Measurements from ENCODE around the gene SCAPER.
"Not testable (repeated sequence)": the region's sequence is repeated elsewhere in the genome, so short reads cannot be mapped to it uniquely, and the experiment has no call there.

The SCAPER gene

DNA sequence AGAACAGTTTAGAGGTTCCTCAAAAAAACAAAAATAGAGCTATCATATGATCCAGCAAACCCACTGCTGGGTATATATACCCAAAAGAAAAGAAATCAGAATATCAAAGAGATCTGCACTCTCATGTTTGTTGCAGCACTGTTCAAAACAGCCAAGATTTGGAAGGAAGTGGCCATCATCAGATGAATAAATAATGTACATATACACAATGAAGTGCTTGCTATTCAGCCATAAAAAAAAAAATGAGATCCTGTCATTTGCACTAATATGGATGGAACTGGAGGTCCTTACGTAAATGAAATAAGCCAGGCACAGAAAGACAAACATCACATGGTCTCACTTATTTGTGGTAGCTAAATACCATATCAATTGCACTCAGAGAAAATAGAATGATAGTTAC, 58.4 kb downstream of the SCAPER start:
- no peak for DNase-seq

- no peak for DNase-seq
These were observed 61.0 kb downstream of the SCAPER start for GRCh38 chr15:76844096-76844495.

DNA sequence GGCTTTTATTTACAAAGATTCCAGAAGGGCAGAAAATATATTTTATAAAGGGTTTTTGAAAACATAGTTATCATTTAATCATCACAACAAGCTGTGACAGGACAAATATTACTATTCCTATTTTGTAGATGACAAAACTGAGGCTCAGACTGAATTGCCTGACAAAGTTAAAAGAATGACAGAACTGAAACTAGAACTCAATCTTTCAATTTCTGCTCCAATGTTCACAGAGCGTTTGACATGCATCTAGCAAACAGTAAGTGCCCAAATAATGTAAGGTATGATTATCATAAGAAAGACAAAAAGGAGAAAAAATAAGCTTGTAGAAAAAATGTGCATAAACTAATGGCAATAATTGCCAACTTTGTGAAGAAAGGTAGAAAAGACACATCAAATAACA, 61.9 kb downstream of the SCAPER start:
- no peak for DNase-seq

- no peak for DNase-seq
These were observed 64.2 kb downstream of the SCAPER start for GRCh38 chr15:76840830-76841460.

GRCh38 chr15:76839173-76839572, 66.0 kb downstream of the SCAPER start:
- DNase-seq = no peak

DNA sequence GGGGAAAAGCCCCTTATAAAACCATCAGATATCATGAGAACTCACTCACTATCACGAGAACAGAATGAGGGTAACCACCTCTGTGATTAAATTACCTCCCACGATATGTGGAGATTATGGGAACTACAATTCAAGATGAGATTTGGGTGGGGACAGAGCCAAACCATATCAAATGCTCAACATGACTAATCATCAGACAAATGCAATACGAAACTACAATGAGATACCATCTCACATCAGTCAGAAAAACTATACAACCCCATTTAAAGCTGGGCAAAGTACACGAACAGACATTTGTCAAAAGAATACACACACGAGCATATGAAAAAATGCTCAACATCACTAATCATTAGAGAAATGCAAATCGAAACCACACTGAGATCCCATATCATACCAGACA, 67.7 kb downstream of the SCAPER start:
- no peak for DNase-seq

DNA sequence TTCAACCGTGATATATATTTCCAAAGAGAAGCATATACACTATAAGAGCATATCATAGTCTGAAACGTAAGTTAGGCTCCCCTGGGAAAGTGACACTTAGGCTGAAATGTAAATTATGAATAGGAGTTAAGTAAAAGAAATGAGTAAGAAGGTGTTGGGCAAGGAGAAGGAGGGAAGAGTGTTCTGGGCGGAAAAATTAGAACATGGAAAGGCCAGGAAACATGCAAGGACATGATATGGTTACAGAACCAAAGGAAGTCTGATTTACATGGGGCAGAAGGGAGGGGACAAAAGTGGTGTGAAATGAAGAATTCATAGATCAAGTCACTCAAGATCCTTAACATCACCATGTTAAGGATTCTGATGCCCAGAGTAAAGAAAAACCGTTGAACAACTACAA, 75.2 kb downstream of the SCAPER start:
- no peak for DNase-seq

DNA sequence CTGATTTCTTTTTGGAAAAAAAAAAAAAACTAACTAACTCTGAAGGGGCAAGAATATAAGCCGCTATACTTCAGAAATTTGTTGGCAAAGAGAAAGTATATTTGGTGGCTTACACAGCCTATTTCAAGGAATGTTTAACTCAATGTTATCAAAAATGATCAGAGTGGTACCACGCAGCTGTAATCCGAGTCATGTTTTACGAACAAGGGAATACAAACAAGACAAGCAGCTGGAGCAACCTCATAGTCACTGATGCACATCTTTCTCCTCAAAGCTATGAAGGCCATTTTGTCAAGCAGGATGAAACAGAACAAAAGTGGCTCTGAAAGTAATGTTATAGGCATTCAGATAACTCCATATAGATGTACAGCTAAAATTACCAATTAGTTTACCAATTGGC, 81.2 kb downstream of the SCAPER start:
- no peak for DNase-seq

- DNase-seq = no peak
These were observed 81.8 kb downstream of the SCAPER start for GRCh38 chr15:76823303-76823702.

GRCh38 chr15:76818926-76819325, 86.2 kb downstream of the SCAPER start:
- not testable (repeated sequence) for DNase-seq

GRCh38 chr15:76815421-76815820, 89.7 kb downstream of the SCAPER start:
- no peak for DNase-seq

DNA sequence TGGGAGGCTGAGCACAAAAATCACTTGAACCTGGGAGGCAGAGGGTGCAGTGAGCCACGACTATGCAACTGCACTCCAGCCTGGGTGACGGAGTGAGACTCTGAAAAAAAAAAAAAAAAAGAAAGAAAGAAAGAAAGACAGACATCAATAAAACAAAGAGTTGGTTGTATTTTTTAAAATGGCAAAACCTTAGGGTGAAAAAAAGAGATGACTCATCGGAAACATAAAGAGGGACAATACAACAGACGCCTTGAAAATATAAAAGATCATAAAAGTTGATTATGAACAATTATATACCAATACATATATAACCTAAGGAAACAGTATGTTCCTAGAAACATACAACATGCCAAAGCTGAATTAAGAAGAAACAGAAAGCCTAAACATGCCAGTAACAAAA, 92.8 kb downstream of the SCAPER start:
- DNase-seq = no peak

DNA sequence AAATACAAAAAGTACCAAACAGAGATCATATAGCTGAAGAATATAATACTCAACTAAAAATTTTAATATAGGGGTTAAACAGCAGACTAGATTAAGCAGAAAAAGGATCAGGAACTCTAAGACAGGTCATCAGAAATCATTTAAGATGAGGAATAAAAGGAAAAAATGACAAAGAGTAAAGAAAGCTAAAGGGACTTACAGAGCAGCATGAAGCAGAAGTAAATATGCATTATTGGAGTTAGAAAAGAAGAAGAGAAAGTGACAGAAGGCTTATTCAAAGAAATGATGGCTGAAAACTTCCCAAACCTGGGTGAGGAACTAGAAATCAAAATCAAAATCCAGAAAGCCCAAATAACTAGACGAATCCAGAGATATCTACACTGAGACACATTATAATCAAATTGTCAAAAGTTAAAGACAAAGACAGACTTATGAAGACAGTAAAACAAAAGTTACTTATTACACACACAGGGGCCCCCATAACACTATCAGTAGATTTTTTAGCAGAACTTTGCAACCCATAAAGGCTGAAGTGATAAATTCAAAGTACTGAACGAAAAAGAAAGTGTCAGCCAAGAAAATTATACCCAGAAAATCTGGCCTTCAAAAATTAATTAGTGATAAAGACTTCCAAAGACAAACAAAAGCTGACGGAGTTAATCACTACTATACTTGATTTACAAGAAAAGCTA, 95.6 kb downstream of the SCAPER start:
- no peak for DNase-seq

GRCh38 chr15:76803049-76803571, 102.0 kb downstream of the SCAPER start:
- no peak for DNase-seq

- no peak for DNase-seq
These were observed 102.7 kb downstream of the SCAPER start for GRCh38 chr15:76802411-76802810.

DNA sequence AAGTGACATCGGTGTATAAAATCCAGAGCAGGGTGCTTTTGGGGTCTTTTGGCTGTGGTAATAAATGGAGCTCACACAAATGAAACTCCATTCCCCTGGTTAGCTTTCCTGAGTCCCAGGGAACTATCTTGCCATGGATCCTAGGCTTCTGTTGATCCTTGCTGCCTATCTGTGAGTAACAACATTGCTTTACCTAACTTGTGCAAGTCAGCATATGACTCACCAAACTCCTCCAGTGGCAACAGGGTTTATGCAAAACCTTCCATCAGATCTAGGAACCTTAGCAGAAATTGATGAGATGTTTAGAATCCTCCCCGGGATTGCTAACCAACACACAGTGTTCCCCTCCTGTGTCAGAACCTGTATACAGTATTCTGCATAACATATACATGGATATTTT, 105.4 kb downstream of the SCAPER start:
- no peak for DNase-seq

- DNase-seq = no peak
These were observed 109.9 kb downstream of the SCAPER start for GRCh38 chr15:76795217-76795616.

DNA sequence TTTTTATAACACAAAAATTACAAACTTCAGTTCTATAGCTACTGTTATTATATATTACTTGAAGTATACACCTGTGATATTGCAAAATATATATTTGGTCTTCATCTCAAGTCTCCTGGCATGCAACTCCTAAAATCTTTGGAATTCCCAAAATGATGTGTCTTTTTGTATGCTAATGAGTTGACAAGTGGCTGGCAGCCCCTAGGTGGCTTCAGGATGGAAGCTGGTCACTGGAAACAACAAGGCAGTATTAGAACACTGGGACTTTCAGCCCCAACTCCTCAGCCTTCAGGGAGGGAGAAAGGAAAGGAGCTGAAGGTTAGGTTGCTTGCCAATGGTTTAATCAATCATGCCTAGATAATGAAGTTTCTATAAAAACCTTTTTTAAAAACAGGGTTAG, 112.0 kb downstream of the SCAPER start:
- no peak for DNase-seq

- no peak for DNase-seq
These were observed 113.6 kb downstream of the SCAPER start for GRCh38 chr15:76791511-76791910.

DNA sequence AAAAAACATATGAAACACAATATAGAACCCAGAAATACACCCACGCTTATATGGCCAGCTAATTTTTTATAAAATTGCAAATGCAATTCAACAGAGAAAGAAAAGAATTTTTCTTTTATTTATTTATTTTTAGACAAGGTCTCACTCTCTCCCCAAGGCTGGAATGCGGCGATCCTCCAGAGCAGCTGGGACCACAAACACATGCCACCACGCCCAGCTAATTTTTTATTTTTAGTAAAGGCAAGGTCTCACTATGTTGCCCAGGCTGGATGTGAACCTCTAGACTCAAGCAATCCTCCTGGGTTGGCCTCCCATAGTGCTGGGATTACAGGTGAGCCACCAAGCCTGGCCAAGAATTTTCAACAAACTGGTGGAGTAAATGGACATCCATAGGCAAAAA, 117.9 kb downstream of the SCAPER start:
- DNase-seq = no peak

GRCh38 chr15:76776969-76777368, 128.2 kb downstream of the SCAPER start:
- DNase-seq = no peak

GRCh38 chr15:76776480-76776879, 128.7 kb downstream of the SCAPER start:
- no peak for DNase-seq

DNA sequence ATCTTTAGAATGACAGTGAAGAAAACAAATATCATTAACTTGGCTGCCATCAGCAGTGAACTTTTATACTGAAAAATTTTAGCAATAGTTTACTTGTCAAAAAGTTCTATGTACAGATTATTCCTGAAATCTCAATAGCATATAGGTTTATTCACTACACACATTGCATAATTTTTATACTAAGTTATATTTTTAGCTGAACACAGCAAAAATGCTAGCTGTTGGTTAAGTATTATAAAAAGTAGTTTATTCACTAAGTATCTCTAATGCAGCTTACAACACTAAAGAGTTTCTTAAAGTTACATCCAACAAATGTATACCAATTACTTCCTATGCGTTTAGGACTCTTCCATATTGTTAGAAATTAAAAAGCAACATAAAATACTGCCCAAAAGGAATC, 131.9 kb downstream of the SCAPER start:
- no peak for DNase-seq

DNA sequence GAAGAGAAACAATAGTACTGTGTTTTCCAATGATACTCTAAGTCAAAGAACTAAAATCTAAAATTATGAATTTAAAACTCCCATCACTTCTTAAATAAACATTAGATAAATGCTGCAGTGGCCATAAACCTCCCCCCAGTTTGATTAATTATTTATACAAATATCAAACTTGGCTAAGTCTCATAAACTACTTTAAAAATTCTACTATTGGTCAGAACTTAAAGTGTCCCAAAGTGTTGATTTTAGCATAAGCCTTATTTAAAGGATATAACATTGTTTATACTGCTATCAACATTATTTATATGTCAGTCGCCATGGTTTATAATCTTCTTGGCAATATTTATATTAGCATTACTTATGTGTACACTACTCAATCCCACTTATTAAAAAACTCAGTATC, 132.4 kb downstream of the SCAPER start:
- DNase-seq = no peak

DNA sequence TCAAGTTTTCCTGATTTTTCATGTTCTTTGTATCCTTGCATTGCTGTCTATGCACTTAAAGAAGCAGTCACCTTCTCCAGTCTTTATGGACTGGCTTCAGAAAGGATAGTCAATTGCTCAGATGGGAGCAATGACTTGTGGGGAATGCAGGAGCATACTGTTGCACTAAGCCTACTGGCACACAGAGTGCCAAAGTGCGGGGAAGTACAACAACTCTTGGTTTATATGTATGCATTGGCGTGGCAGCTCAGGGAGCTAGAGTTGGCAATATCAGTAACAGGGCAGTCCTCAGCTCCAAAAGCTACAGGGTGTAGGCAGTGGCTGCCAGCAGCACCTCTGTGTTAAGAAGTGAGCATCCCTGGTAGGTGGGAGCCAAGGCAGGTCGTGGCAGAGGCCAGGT, 141.1 kb downstream of the SCAPER start:
- DNase-seq = no peak
